Fibroblast of peridontal ligament (primary cell): ENCODE results near the gene TSHZ1.

Experiments used
- DNase-seq: peaks from one replicate; pipeline ENCODE4 v3.0.0-alpha.2; 2010; ENCODE audit errors: extremely low read depth

Gene TSHZ1

GRCh38 chr18:75210274-75211001 is at the start of gene TSHZ1:
TSHZ1 (plus strand) TSS chr18:75210797; CDS start chr18:75211877, 1,080 bp downstream.
- DNase-seq = peak; percentile 90

- peak; percentile 3 for DNase-seq
Measured at GRCh38 chr18:75161256-75162028, 49.2 kb upstream of the TSHZ1 start.

GRCh38 chr18:75162467-75162866 is 48.1 kb upstream of the TSHZ1 start:
- peak; percentile 2 for DNase-seq

GRCh38 chr18:75162978-75163377 is 47.6 kb upstream of the TSHZ1 start:
- no peak for DNase-seq

GRCh38 chr18:75163736-75164135 is 46.9 kb upstream of the TSHZ1 start:
- no peak for DNase-seq

- no peak for DNase-seq
Measured at GRCh38 chr18:75164479-75164878, 46.1 kb upstream of the TSHZ1 start.

- no peak for DNase-seq
Measured at GRCh38 chr18:75165926-75166325, 44.7 kb upstream of the TSHZ1 start.

- DNase-seq = no peak
Measured at GRCh38 chr18:75167137-75167536, 43.5 kb upstream of the TSHZ1 start.

GRCh38 chr18:75167759-75168618 is 42.6 kb upstream of the TSHZ1 start:
- no peak for DNase-seq

GRCh38 chr18:75168619-75169018 is 42.0 kb upstream of the TSHZ1 start:
- DNase-seq = no peak

- no peak for DNase-seq
Measured at GRCh38 chr18:75169411-75169810, 41.2 kb upstream of the TSHZ1 start.

- no peak for DNase-seq
Measured at GRCh38 chr18:75170022-75170789, 40.4 kb upstream of the TSHZ1 start.

- DNase-seq = no peak
Measured at GRCh38 chr18:75170916-75171315, 39.7 kb upstream of the TSHZ1 start.

GRCh38 chr18:75172299-75173124 is 38.1 kb upstream of the TSHZ1 start:
- no peak for DNase-seq

- DNase-seq = no peak
Measured at GRCh38 chr18:75173125-75173432, 37.5 kb upstream of the TSHZ1 start.

- DNase-seq = no peak
Measured at GRCh38 chr18:75173738-75174137, 36.9 kb upstream of the TSHZ1 start.

- DNase-seq = no peak
Measured at GRCh38 chr18:75176849-75177248, 33.7 kb upstream of the TSHZ1 start.

- DNase-seq = no peak
Measured at GRCh38 chr18:75178376-75178775, 32.2 kb upstream of the TSHZ1 start.

GRCh38 chr18:75179819-75180600 is 30.6 kb upstream of the TSHZ1 start:
- no peak for DNase-seq

- no peak for DNase-seq
Measured at GRCh38 chr18:75183524-75183923, 27.1 kb upstream of the TSHZ1 start.
